NT2/D1 (cell line): ENCODE measurements around the gene MEST.

Experiments
- DNase-seq: peaks from one replicate; pipeline ENCODE4 v3.0.0-alpha.2; 2011; ENCODE audit warnings: low read depth, low spot score
- H3K27me3 ChIP-seq: 2 replicates; pipeline ENCODE4 v1.6.0; 2011; ENCODE audit warnings: mild to moderate bottlenecking; ENCODE audit not compliant: insufficient read length, insufficient read depth
- H3K36me3 ChIP-seq: 2 replicates; pipeline ENCODE4 v1.6.1; 2011; ENCODE audit warnings: mild to moderate bottlenecking, low read length, mixed read lengths; ENCODE audit not compliant: insufficient read depth, insufficient read length
- H3K4me1 ChIP-seq: 2 replicates; pipeline ENCODE4 v1.5.1; 2011; ENCODE audit not compliant: insufficient read depth, insufficient read length
- H3K4me3 ChIP-seq: 2 replicates; pipeline ENCODE4 v1.5.1; 2011; ENCODE audit warnings: low read depth; ENCODE audit not compliant: insufficient read length
- H3K9ac ChIP-seq: 2 replicates; pipeline ENCODE4 v1.6.0; 2011; ENCODE audit warnings: low read depth; ENCODE audit not compliant: insufficient read length
- H3K9me3 ChIP-seq: 2 replicates; pipeline ENCODE4 v1.5.1; 2011; ENCODE audit warnings: mild to moderate bottlenecking, low read length; ENCODE audit not compliant: insufficient read depth
- SUZ12 ChIP-seq: IDR thresholded peaks from 2 replicates; pipeline ENCODE4 v1.6.1; 2011; ENCODE audit not compliant: insufficient read length, insufficient read depth; ENCODE audit errors: extremely low read depth
- YY1 ChIP-seq: IDR thresholded peaks from 2 replicates; pipeline ENCODE4 v1.6.1; 2011; ENCODE audit not compliant: insufficient read length, insufficient read depth
- ZNF274 ChIP-seq: IDR thresholded peaks from 2 replicates; pipeline ENCODE4 v1.6.1; 2011; ENCODE audit warnings: mild to moderate bottlenecking, low read depth, low read length

Gene MEST

DNA sequence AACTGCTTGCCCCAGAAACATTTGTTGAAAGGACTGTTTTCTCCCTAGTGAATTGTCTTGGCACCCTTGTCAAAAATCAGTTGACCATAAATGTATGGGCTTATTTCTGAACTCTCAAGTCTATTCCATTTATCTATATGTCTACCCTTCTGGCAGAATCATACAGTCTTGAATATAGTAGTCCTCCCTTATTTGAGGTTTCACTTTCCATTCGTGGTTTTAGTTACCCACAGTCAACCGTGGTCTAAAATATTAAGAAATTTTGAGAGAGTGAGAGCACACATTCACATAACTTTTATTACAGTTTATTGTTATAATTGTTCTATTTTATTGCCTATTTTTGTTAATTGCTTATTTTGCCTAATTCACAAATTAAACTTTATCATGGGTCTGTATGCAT is 33.6 kb upstream of the MEST start:
- TF ChIP-seq ZNF274 (no peak), YY1 (no peak), SUZ12 (no peak)
- Histone ChIP-seq H3K9ac (no peak overlapping the region), H3K9me3 (peaks cover 14% of the 10 kb centered on the region), H3K27me3 (no peaks in the 10 kb centered on the region), H3K4me3 (no peak overlapping the region), H3K36me3 (no peaks in the 10 kb centered on the region), H3K4me1 (no peaks in the 10 kb centered on the region)
- DNase-seq, result no peak

DNA sequence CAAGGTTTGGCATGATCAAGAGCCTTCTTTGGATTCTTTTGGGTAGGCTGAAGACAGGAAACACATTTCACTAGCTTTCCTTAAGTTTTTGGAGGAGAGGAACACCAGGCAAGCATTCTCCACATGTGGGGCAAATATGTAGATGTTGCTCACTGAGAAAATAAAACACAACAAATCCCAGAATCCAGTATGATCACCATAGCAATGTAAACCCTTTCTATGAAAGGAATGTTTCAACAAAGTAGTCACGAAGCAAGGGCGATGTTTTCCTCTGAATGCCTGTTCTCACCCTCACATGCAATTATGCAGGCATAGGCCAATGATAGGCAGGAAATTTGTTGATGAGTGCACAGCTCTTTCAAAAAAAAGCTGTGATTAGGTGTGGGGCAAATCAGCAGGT is 30.6 kb upstream of the MEST start:
- TF ChIP-seq SUZ12 (no peak), ZNF274 (no peak), YY1 (no peak)
- Histone ChIP-seq H3K27me3 (no peaks in the 10 kb centered on the region), H3K4me1 (no peaks in the 10 kb centered on the region), H3K36me3 (no peaks in the 10 kb centered on the region), H3K9me3 (peaks cover 14% of the 10 kb centered on the region), H3K4me3 (no peak overlapping the region), H3K9ac (no peak overlapping the region)
- DNase-seq, result no peak

DNA sequence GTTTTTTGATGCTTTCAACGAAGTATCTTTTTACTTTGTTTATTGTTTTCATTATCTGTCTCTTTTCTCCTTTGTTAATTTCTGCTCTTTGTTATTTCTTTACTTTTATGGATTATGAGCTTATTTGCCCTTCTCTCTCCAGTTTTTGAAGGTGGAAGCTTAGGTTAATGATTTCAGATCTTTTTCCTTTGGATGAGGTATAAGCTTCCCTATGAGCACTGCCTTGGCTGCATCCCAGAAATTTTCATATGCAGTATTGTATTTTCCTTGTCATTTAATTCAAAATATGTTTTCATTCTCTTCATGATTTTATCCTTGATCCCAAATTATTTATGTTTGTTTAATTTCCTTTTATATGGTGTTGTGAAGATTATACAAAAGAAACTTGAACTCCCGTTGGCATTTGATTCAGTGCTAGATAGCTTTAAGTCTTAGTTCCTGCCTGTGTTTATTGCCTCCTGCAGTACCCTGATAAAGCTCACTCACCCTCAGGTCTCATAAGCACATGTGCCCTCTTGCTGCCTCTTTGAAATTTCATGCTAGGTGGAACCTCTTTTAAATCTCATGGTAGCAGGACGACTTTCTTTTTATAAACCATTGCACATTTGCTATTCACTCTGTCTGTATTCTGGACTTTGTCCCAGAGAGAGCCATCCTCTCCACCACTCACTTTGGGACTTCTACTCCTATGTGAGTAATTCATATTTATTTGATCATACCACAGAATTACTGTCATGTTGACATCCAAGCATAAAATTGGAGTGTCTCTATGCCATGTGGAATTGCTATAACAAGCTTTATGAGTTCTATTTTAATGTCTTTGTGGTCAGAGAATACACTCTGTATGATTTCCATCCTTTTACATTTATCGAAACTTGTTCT is 28.1 kb upstream of the MEST start:
- TF ChIP-seq ZNF274, result no peak
- TF ChIP-seq YY1, result no peak
- TF ChIP-seq SUZ12, result no peak
- H3K9me3 ChIP-seq, result peaks cover 12% of the 10 kb centered on the region
- no peaks in the 10 kb centered on the region for H3K27me3 ChIP-seq
- H3K36me3 ChIP-seq, result no peaks in the 10 kb centered on the region
- no peak overlapping the region for H3K9ac ChIP-seq
- no peaks in the 10 kb centered on the region for H3K4me1 ChIP-seq
- DNase-seq, result no peak
- H3K4me3 ChIP-seq, result no peak overlapping the region

DNA sequence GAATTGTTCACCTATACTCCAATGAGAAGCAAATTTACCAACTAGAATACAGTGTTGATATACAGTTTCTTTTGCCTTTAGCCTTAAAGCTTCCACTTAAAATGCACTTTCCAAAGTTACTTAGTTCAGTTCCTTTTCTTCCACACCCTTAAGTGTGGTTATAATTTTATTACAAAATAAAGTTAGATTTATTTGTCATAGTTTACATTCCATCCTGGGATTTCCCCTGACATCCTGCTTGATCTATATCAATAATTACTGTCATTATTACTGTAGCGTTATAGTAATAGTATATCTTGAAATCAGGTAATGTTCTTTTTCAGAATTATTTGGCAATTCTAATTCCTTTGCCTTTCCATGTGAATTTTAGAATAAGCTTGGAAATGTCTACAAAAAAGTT is 23.3 kb upstream of the MEST start:
- no peak for DNase-seq
- Histone ChIP-seq H3K36me3 (no peaks in the 10 kb centered on the region), H3K9ac (no peak overlapping the region), H3K4me3 (no peak overlapping the region), H3K27me3 (no peaks in the 10 kb centered on the region), H3K9me3 (no peaks in the 10 kb centered on the region), H3K4me1 (no peaks in the 10 kb centered on the region)
- TF ChIP-seq YY1, result no peak
- no peak for TF ChIP-seq ZNF274
- TF ChIP-seq SUZ12, result no peak

DNA sequence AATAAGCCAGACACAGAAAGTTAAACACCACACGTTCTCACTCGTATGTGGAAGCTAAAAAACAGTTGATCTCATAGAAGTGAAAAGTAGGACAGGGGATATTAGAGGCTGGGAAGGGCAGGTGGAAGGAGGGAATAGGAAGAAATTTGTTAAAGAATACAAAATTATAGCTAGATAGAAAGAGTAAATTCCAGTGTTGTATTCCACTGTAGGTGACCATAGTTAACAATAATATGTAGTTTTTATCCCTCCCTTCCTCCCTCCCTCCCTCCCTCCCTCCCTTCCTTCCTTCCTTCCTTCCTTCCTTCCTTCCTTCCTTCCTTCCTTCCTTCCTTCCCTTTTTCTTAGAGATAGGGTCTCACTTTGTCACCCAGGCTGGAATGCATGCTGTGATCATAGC is 19.9 kb upstream of the MEST start:
- H3K4me1 ChIP-seq, result no peaks in the 10 kb centered on the region
- H3K9me3 ChIP-seq, result no peaks in the 10 kb centered on the region
- DNase-seq, result no peak
- H3K4me3 ChIP-seq, result no peak overlapping the region
- TF ChIP-seq YY1 (no peak), SUZ12 (no peak)
- H3K9ac ChIP-seq, result no peak overlapping the region
- no peaks in the 10 kb centered on the region for H3K36me3 ChIP-seq
- H3K27me3 ChIP-seq, result no peaks in the 10 kb centered on the region

DNA sequence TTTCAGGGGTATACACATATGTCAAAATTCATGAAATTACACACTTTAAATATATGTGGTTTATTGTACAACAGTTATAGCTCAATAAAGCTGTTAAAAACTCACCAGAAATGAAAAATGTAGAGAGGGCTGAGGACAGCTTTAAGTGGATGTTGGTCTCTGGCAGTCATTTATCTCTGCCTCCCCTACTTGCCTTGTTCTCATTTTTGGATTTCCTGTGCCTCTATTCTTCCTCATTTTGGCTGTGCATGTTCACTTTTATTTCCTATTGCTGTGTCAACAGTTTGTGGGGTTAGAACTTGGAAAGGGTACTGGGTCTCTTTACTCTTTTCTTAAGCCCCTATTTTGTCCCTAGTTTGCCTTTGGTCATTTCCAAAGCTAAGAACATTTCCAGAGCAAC is 18.6 kb upstream of the MEST start:
- no peak overlapping the region for H3K4me3 ChIP-seq
- H3K9me3 ChIP-seq, result peaks cover 6% of the 10 kb centered on the region
- H3K36me3 ChIP-seq, result no peaks in the 10 kb centered on the region
- H3K9ac ChIP-seq, result no peak overlapping the region
- no peak for TF ChIP-seq SUZ12
- no peak for TF ChIP-seq YY1
- no peak for TF ChIP-seq ZNF274
- H3K4me1 ChIP-seq, result no peaks in the 10 kb centered on the region
- DNase-seq, result no peak
- H3K27me3 ChIP-seq, result no peaks in the 10 kb centered on the region

DNA sequence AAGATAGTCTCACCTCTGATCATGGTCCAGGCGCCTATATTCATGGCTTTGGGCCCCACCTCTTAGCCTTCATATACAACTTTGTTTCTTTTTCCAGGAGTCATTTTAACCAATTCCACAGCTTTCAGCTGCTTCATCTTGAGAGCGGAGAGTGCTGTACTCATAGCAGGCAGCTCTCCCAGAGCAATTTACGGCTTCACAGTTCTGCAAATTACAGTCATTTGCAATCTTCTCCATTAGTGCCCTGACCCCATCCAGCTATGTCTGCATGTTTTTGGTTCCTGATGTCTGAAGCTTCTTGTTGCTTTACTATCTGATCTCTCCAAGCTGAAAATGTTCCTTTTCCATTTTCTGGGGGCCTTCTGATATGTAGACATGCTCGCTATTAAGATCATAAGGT is 18.0 kb upstream of the MEST start:
- H3K9me3 ChIP-seq, result peaks cover 9% of the 10 kb centered on the region
- no peaks in the 10 kb centered on the region for H3K27me3 ChIP-seq
- no peak overlapping the region for H3K4me3 ChIP-seq
- no peak overlapping the region for H3K9ac ChIP-seq
- TF ChIP-seq ZNF274 (no peak), SUZ12 (no peak), YY1 (no peak)
- H3K36me3 ChIP-seq, result no peaks in the 10 kb centered on the region
- no peaks in the 10 kb centered on the region for H3K4me1 ChIP-seq
- DNase-seq, result no peak
